HepG2 (cell line): ENCODE data around the gene MARVELD3. TPM values are rescaled to one million over a fixed set of nuclear protein-coding genes. Genes with fewer than 3 reads are reported as not detected.

ENCODE experiments used
- GATA4 ChIP-seq: sonication (generic); IDR thresholded peaks from 2 replicates; pipeline ENCODE4 v1.6.1; 2016; ENCODE audit warnings: antibody characterized with exemption, low read depth, borderline replicate concordance
- KDM5A ChIP-seq: fragments of 200-600 bp; sonication (generic); IDR thresholded peaks from 2 replicates; pipeline ENCODE4 v1.7.0; 2018; ENCODE audit warnings: antibody characterized with exemption, mild to moderate bottlenecking, low read length, borderline replicate concordance
- MBNL3 ChIP-seq: fragments of 250-450 bp; sonication (Bioruptor Pico); conservative IDR thresholded peaks from 2 replicates; pipeline ENCODE4 v1.8.0; 2022; ENCODE audit warnings: mild to moderate bottlenecking, inconsistent platforms
- MTA3 ChIP-seq: sonication (generic); formaldehyde crosslinking; IDR thresholded peaks from 2 replicates; pipeline ENCODE4 v1.4.0; 2020; ENCODE audit warnings: missing genetic modification reagents
- MTF2 ChIP-seq: sonication (generic); formaldehyde crosslinking; IDR thresholded peaks from 2 replicates; pipeline ENCODE4 v1.5.0; 2020; ENCODE audit warnings: missing genetic modification reagents, borderline replicate concordance
- PHB2 ChIP-seq: fragments of 450-650 bp; IDR thresholded peaks from 2 replicates; pipeline ENCODE4 v1.6.1; 2018; ENCODE audit not compliant: partially characterized antibody
- SP2 ChIP-seq: sonication (generic); formaldehyde crosslinking; IDR thresholded peaks from 2 replicates; pipeline ENCODE4 v1.5.1; 2020; ENCODE audit warnings: mild to moderate bottlenecking, missing genetic modification reagents
- SRF ChIP-seq: IDR thresholded peaks from 2 replicates; pipeline ENCODE4 v1.6.1; 2011; ENCODE audit warnings: mild to moderate bottlenecking, low read depth, low read length, moderate library complexity
- TCF7 ChIP-seq: sonication (generic); IDR thresholded peaks from 2 replicates; pipeline ENCODE4 v1.6.1; 2016; ENCODE audit warnings: antibody characterized with exemption, low read depth
- ZEB1 ChIP-seq: IDR thresholded peaks from 2 replicates; pipeline ENCODE4 v1.6.1; 2012; ENCODE audit warnings: mild to moderate bottlenecking, low read depth, inconsistent platforms; ENCODE audit not compliant: insufficient replicate concordance
- ZNF10 ChIP-seq: sonication (generic); formaldehyde crosslinking; IDR thresholded peaks from 2 replicates; pipeline ENCODE4 v1.4.0; 2020; ENCODE audit warnings: mild to moderate bottlenecking, low read depth, missing genetic modification reagents, borderline replicate concordance
- ZNF343 ChIP-seq: sonication (generic); formaldehyde crosslinking; IDR thresholded peaks from 2 replicates; pipeline ENCODE4 v1.4.0; 2020; ENCODE audit warnings: mild to moderate bottlenecking, missing genetic modification reagents
- ZNF543 ChIP-seq: sonication (generic); formaldehyde crosslinking; IDR thresholded peaks from 2 replicates; pipeline ENCODE4 v1.4.0; 2020; ENCODE audit warnings: mild to moderate bottlenecking, missing genetic modification reagents
- ZNF546 ChIP-seq: sonication (generic); formaldehyde crosslinking; conservative IDR thresholded peaks from 2 replicates; pipeline ENCODE4 v1.8.1; 2023; ENCODE audit warnings: mild to moderate bottlenecking, missing genetic modification reagents
- ZNF556 ChIP-seq: sonication (generic); formaldehyde crosslinking; IDR thresholded peaks from 2 replicates; pipeline ENCODE4 v1.4.0; 2020; ENCODE audit warnings: mild to moderate bottlenecking, missing genetic modification reagents, borderline replicate concordance
- ZNF564 ChIP-seq: sonication (generic); formaldehyde crosslinking; IDR thresholded peaks from 2 replicates; pipeline ENCODE4 v1.8.1; 2023; ENCODE audit warnings: mild to moderate bottlenecking, missing genetic modification reagents
- ZNF605 ChIP-seq: sonication (generic); formaldehyde crosslinking; IDR thresholded peaks from 2 replicates; pipeline ENCODE4 v1.8.0; 2022; ENCODE audit warnings: mild to moderate bottlenecking, missing genetic modification reagents
- ZSCAN21 ChIP-seq: sonication (generic); formaldehyde crosslinking; IDR thresholded peaks from 2 replicates; pipeline ENCODE4 v1.8.0; 2022; ENCODE audit warnings: mild to moderate bottlenecking, missing genetic modification reagents, moderate library complexity, borderline replicate concordance
- polyA plus RNA-seq, 8 experiments: library from polyadenylated mRNA; depleted of rRNA in 3 of 8; stranded (reverse) in 7 of 8; unstranded in 1 of 8; fragments of >200 nt; fragmentation: Illumina TruSeq in 4 of 8; extraction: Trizol in 4 of 8; gene quantifications; 2 replicates each; pipeline versions ENCODE4 v1.2.1 to v1.2.3, GENCODE V29; 2011 to 2016; ENCODE audit warnings: low read depth in 4 of 8, missing spikeins in 1 of 8, mixed read lengths in 1 of 8; ENCODE audit not compliant: insufficient read depth in 1 of 8
- total RNA-seq, 5 experiments: library from RNA; depleted of rRNA; stranded (reverse); fragments of >200 nt; fragmentation: Illumina TruSeq; extraction: Trizol; gene quantifications; 2 replicates each; pipeline ENCODE4 v1.2.3, GENCODE V29; 2016; ENCODE audit warnings: low read depth in 1 of 5
- TF ChIP-seq, protein P1 (sequence below): sonication (generic); formaldehyde crosslinking; IDR thresholded peaks from 2 replicates; pipeline ENCODE4 v1.5.0; 2020; ENCODE audit warnings: missing genetic modification reagents
- TF ChIP-seq, protein P2 (sequence below): sonication (generic); formaldehyde crosslinking; IDR thresholded peaks from 2 replicates; pipeline ENCODE4 v1.5.0; 2020; ENCODE audit warnings: mild to moderate bottlenecking, missing genetic modification reagents
- TF ChIP-seq, protein P3 (sequence below): sonication (generic); formaldehyde crosslinking; IDR thresholded peaks from 2 replicates; pipeline ENCODE4 v1.8.1; 2023; ENCODE audit warnings: mild to moderate bottlenecking, missing genetic modification reagents, borderline replicate concordance
- TF ChIP-seq, protein P4 (sequence below): IDR thresholded peaks from 2 replicates; pipeline ENCODE4 v1.6.1; 2016; ENCODE audit warnings: missing compliant biosample characterization, missing genetic modification reagents, borderline replicate concordance
- TF ChIP-seq, protein P5 (sequence below): IDR thresholded peaks from 2 replicates; pipeline ENCODE4 v1.6.1; 2016; ENCODE audit warnings: low read depth
- TF ChIP-seq, protein P6 (sequence below): sonication (generic); formaldehyde crosslinking; IDR thresholded peaks from 2 replicates; pipeline ENCODE4 v1.5.0; 2020; ENCODE audit warnings: missing genetic modification reagents

The MARVELD3 gene
- total and polyA plus RNA-seq, 2 of the 13 experiments (the other 11 are each of a cell fraction or from before 2014, with no cell fraction given): 4.8 to 5.6 TPM

DNA sequence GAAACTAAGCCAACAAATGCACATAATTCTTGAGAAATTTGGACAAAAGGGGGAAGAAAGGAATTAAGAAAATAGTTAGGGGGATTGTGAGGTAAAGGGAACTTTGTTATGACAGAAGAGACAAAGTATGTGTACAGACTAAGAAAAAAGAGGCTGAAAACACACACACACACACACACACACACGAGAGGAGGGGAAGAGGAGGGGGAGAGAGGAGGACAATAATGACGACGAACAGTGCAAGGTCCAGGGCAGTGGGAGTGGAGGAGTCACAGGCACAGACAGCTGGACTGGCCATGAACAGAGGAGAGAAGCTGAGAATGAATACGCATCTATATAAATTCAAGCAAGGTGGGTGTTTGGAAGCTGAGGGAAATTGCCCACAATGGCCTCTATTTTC lies 44.6 kb downstream of the MARVELD3 start (continued):
- TF ChIP-seq, protein P1, sequence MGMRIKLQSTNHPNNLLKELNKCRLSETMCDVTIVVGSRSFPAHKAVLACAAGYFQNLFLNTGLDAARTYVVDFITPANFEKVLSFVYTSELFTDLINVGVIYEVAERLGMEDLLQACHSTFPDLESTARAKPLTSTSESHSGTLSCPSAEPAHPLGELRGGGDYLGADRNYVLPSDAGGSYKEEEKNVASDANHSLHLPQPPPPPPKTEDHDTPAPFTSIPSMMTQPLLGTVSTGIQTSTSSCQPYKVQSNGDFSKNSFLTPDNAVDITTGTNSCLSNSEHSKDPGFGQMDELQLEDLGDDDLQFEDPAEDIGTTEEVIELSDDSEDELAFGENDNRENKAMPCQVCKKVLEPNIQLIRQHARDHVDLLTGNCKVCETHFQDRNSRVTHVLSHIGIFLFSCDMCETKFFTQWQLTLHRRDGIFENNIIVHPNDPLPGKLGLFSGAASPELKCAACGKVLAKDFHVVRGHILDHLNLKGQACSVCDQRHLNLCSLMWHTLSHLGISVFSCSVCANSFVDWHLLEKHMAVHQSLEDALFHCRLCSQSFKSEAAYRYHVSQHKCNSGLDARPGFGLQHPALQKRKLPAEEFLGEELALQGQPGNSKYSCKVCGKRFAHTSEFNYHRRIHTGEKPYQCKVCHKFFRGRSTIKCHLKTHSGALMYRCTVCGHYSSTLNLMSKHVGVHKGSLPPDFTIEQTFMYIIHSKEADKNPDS (CRISPR knock-in tag): no peak
- TF ChIP-seq, protein P2, sequence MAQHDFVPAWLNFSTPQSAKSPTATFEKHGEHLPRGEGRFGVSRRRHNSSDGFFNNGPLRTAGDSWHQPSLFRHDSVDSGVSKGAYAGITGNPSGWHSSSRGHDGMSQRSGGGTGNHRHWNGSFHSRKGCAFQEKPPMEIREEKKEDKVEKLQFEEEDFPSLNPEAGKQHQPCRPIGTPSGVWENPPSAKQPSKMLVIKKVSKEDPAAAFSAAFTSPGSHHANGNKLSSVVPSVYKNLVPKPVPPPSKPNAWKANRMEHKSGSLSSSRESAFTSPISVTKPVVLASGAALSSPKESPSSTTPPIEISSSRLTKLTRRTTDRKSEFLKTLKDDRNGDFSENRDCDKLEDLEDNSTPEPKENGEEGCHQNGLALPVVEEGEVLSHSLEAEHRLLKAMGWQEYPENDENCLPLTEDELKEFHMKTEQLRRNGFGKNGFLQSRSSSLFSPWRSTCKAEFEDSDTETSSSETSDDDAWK (CRISPR knock-in tag): no peak
- TF ChIP-seq ZNF546 (0 out of 2 replicates have a peak, but pooled peaks have one; percentile 30), KDM5A (no peak; the same call in 1 of the 2 replicates), PHB2 (no peak), ZNF10 (CRISPR knock-in tag) (no peak), GATA4 (no peak), ZNF556 (CRISPR knock-in tag) (0 out of 2 replicates have a peak, but pooled peaks have one; percentile 46), MTF2 (no peak), ZNF343 (CRISPR knock-in tag) (no peak), ZSCAN21 (CRISPR knock-in tag) (0 out of 2 replicates have a peak, but pooled peaks have one; percentile 20), ZNF564 (CRISPR knock-in tag) (no peak), TCF7 (0 out of 2 replicates have a peak, but pooled peaks have one; percentile 21), SP2 (CRISPR knock-in tag) (no peak), ZEB1 (no peak), MTA3 (no peak), ZNF605 (CRISPR knock-in tag) (peak; percentile 69; the same call in 1 of the 2 replicates), ZNF543 (CRISPR knock-in tag) (no peak), MBNL3 (CRISPR knock-in tag) (no peak), SRF (no peak)
- TF ChIP-seq, protein P3, sequence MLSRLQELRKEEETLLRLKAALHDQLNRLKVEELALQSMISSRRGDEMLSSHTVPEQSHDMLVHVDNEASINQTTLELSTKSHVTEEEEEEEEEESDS (CRISPR knock-in tag): no peak
- TF ChIP-seq, protein P4, sequence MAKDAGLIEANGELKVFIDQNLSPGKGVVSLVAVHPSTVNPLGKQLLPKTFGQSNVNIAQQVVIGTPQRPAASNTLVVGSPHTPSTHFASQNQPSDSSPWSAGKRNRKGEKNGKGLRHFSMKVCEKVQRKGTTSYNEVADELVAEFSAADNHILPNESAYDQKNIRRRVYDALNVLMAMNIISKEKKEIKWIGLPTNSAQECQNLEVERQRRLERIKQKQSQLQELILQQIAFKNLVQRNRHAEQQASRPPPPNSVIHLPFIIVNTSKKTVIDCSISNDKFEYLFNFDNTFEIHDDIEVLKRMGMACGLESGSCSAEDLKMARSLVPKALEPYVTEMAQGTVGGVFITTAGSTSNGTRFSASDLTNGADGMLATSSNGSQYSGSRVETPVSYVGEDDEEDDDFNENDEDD (CRISPR knock-in tag): no peak
- TF ChIP-seq, protein P5, sequence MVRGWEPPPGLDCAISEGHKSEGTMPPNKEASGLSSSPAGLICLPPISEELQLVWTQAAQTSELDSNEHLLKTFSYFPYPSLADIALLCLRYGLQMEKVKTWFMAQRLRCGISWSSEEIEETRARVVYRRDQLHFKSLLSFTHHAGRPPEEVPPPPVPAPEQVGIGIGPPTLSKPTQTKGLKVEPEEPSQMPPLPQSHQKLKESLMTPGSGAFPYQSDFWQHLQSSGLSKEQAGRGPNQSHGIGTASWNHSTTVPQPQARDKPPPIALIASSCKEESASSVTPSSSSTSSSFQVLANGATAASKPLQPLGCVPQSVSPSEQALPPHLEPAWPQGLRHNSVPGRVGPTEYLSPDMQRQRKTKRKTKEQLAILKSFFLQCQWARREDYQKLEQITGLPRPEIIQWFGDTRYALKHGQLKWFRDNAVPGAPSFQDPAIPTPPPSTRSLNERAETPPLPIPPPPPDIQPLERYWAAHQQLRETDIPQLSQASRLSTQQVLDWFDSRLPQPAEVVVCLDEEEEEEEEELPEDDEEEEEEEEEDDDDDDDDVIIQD (CRISPR knock-in tag): no peak
- TF ChIP-seq, protein P6, sequence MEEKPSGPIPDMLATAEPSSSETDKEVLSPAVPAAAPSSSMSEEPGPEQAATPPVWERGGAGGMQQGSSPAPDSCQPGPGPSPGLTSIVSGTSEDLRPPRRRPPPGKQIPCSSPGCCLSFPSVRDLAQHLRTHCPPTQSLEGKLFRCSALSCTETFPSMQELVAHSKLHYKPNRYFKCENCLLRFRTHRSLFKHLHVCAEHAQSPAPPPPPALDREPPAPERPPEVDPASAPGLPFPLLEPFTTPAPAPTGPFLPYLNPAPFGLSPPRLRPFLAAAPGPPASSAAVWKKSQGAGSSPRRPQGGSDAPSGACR (CRISPR knock-in tag): peak; percentile 27; the same call in 1 of the 2 replicates
